ENCODE measurements around the gene COX7A1. TPM values are rescaled to one million over a fixed set of nuclear protein-coding genes. Genes with fewer than 3 reads are reported as not detected.
A peak's percentile ranks its signal among the peaks of the same experiment; 100 is the strongest.

Gene COX7A1
- total RNA-seq, 1 donor from 2014 or later, result 0.64 TPM

DNA sequence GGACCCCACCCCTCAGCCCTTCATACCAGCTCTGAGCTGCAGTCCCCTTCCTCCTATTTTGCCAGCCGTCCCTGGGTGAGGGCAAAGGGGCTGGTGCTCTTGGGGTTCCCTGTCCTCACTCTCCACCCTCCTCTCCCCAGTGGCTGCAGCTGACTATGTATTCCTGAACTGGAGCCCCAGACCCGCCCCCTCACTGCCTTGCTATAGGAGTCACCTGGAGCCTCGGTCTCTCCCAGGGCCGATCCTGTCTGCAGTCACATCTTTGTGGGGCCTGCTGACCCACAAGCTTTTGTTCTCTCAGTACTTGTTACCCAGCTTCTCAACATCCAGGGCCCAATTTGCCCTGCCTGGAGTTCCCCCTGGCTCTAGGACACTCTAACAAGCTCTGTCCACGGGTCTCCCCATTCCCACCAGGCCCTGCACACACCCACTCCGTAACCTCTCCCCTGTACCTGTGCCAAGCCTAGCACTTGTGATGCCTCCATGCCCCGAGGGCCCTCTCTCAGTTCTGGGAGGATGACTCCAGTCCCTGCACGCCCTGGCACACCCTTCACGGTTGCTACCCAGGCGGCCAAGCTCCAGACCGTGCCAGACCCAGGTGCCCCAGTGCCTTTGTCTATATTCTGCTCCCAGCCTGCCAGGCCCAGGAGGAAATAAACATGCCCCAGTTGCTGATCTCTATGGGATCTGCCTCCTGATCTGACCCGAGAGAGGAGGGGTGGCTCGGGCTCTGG is 2.4 kb downstream of the COX7A1 start:
- Histone ChIP-seq H3K4me2 (ENCODE audit: low read length) (no peak overlapping the region), H3K9ac (ENCODE audit: low read length) (no peak overlapping the region), H3K79me2 (ENCODE audit: insufficient read depth, low read length) (peaks cover 19% of the 10 kb centered on the region), H3K4me3 (ENCODE audit: insufficient read depth, low read depth, low read length) (no peak overlapping the region), H3K27me3 (ENCODE audit: insufficient read depth, low read length) (no peaks in the 10 kb centered on the region), H3K27ac (ENCODE audit: low read depth, low read length) (no peak overlapping the region), H3K4me1 (ENCODE audit: insufficient read depth, low read length) (no peaks in the 10 kb centered on the region), H3K36me3 (ENCODE audit: insufficient read depth, low read length) (peaks cover 32% of the 10 kb centered on the region), H2AFZ (ENCODE audit: low read depth, low read length) (no peak overlapping the region), H4K20me1 (ENCODE audit: insufficient read depth, low read length) (peaks cover 62% of the 10 kb centered on the region), H3K9me3 (ENCODE audit: insufficient read depth, low read depth, low read length) (no peaks in the 10 kb centered on the region)
- Mint-ChIP-seq H3K4me3 (ENCODE audit: unreplicated experiment) (no peak overlapping the region), H3K27me3 (ENCODE audit: low read depth, unreplicated experiment) (no peaks in the 10 kb centered on the region), H3K4me1 (ENCODE audit: low read depth, unreplicated experiment) (no peaks in the 10 kb centered on the region), H3K27ac (ENCODE audit: unreplicated experiment) (no peak overlapping the region), H3K9me3 (ENCODE audit: unreplicated experiment) (no peaks in the 10 kb centered on the region), H3K36me3 (ENCODE audit: low read depth, unreplicated experiment) (peaks cover 33% of the 10 kb centered on the region)
- DNase-seq (ENCODE audit: low read depth) (no peak), FAIRE-seq (no peak)
- no peak for TF ChIP-seq EZH2 (IDR thresholded peaks at IDR 0.05; ENCODE audit: insufficient read depth, low read length)
- TF ChIP-seq CTCF (IDR thresholded peaks at IDR 0.05; ENCODE audit: insufficient read depth, low read depth, low read length), result no peak

DNA sequence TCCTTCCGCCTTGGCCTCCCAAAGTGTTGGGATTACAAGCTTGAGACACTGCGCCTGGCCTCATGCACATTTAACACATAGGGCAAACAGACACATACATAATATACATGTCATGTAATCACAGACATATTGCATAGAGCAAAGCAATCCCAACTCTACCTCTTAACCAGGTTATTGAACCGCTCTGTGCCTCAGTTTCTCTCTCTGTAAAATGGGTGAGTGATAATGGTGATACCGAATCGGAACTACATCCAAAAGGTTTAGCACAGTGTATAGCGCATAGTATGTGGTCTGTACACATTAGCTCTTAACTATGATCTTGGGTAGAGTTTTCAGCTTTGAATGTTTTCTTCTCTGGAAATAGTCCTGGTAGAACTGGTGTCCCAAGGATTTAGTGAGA is 7.6 kb downstream of the COX7A1 start:
- Mint-ChIP-seq H3K36me3 (ENCODE audit: low read depth, unreplicated experiment) (peaks cover 37% of the 10 kb centered on the region), H3K4me3 (ENCODE audit: unreplicated experiment) (peak overlapping the region; percentile 40), H3K4me1 (ENCODE audit: low read depth, unreplicated experiment) (peaks cover 6% of the 10 kb centered on the region), H3K27ac (ENCODE audit: unreplicated experiment) (no peak overlapping the region), H3K9me3 (ENCODE audit: unreplicated experiment) (peaks cover 3% of the 10 kb centered on the region), H3K27me3 (ENCODE audit: low read depth, unreplicated experiment) (no peaks in the 10 kb centered on the region)
- H2AFZ ChIP-seq (ENCODE audit: low read depth, low read length), result no peak overlapping the region
- no peak for DNase-seq (ENCODE audit: low read depth)
- FAIRE-seq, result no peak
- no peak overlapping the region for H3K4me2 ChIP-seq (ENCODE audit: low read length)
- no peak overlapping the region for H3K9ac ChIP-seq (ENCODE audit: low read length)
- peaks cover 59% of the 10 kb centered on the region for H3K79me2 ChIP-seq (ENCODE audit: insufficient read depth, low read length)
- no peak overlapping the region for H3K4me3 ChIP-seq (ENCODE audit: insufficient read depth, low read depth, low read length)
- H3K27me3 ChIP-seq (ENCODE audit: insufficient read depth, low read length), result no peaks in the 10 kb centered on the region
- H3K27ac ChIP-seq (ENCODE audit: low read depth, low read length), result no peak overlapping the region
- no peaks in the 10 kb centered on the region for H3K9me3 ChIP-seq (ENCODE audit: insufficient read depth, low read depth, low read length)
- peaks cover 66% of the 10 kb centered on the region for H4K20me1 ChIP-seq (ENCODE audit: insufficient read depth, low read length)
- H3K36me3 ChIP-seq (ENCODE audit: insufficient read depth, low read length), result peaks cover 48% of the 10 kb centered on the region
- TF ChIP-seq CTCF (IDR thresholded peaks at IDR 0.05; ENCODE audit: insufficient read depth, low read depth, low read length), result no peak
- TF ChIP-seq EZH2 (IDR thresholded peaks at IDR 0.05; ENCODE audit: insufficient read depth, low read length), result no peak
- peaks cover 7% of the 10 kb centered on the region for H3K4me1 ChIP-seq (ENCODE audit: insufficient read depth, low read length)

GRCh38 chr19:36142496-36142895 is 9.8 kb downstream of the COX7A1 start:
- Histone ChIP-seq H3K27ac (ENCODE audit: low read depth, low read length) (no peak overlapping the region), H3K9me3 (ENCODE audit: insufficient read depth, low read depth, low read length) (no peaks in the 10 kb centered on the region), H3K9ac (ENCODE audit: low read length) (no peak overlapping the region), H4K20me1 (ENCODE audit: insufficient read depth, low read length) (peaks cover 51% of the 10 kb centered on the region), H3K4me3 (ENCODE audit: insufficient read depth, low read depth, low read length) (no peak overlapping the region), H3K4me2 (ENCODE audit: low read length) (no peak overlapping the region), H3K79me2 (ENCODE audit: insufficient read depth, low read length) (peaks cover 55% of the 10 kb centered on the region), H2AFZ (ENCODE audit: low read depth, low read length) (no peak overlapping the region), H3K4me1 (ENCODE audit: insufficient read depth, low read length) (peaks cover 7% of the 10 kb centered on the region), H3K36me3 (ENCODE audit: insufficient read depth, low read length) (peaks cover 35% of the 10 kb centered on the region), H3K27me3 (ENCODE audit: insufficient read depth, low read length) (no peaks in the 10 kb centered on the region)
- DNase-seq (ENCODE audit: low read depth) (no peak), FAIRE-seq (no peak)
- peaks cover 3% of the 10 kb centered on the region for H3K9me3 Mint-ChIP-seq (ENCODE audit: unreplicated experiment)
- H3K4me1 Mint-ChIP-seq (ENCODE audit: low read depth, unreplicated experiment), result peaks cover 6% of the 10 kb centered on the region
- H3K4me3 Mint-ChIP-seq (ENCODE audit: unreplicated experiment), result peak overlapping the region; percentile 62
- no peaks in the 10 kb centered on the region for H3K27me3 Mint-ChIP-seq (ENCODE audit: low read depth, unreplicated experiment)
- H3K27ac Mint-ChIP-seq (ENCODE audit: unreplicated experiment), result no peak overlapping the region
- H3K36me3 Mint-ChIP-seq (ENCODE audit: low read depth, unreplicated experiment), result peaks cover 31% of the 10 kb centered on the region
- TF ChIP-seq EZH2 (IDR thresholded peaks at IDR 0.05; ENCODE audit: insufficient read depth, low read length) (no peak), CTCF (IDR thresholded peaks at IDR 0.05; ENCODE audit: insufficient read depth, low read depth, low read length) (no peak)
